Fibroblast of lung (primary cell): ENCODE results near the gene IGF2. TPM values are rescaled to one million over a fixed set of nuclear protein-coding genes. Genes with fewer than 3 reads are reported as not detected.

Experiments
- DNase-seq, 2 donors: peaks; one replicate each; pipeline versions ENCODE4 v3.0.0 to v3.0.0-alpha.2; 2010; ENCODE audit warnings: low read depth in 2 of 2
- H2AFZ ChIP-seq: 2 replicates; pipeline ENCODE4 v1.5.1; 2012; ENCODE audit warnings: low read length, control low read depth, inconsistent platforms
- H3K27ac ChIP-seq: 2 replicates; pipeline ENCODE4 v1.5.1; 2011; ENCODE audit warnings: low read length, control low read depth; ENCODE audit not compliant: insufficient read depth
- H3K27me3 ChIP-seq: 2 replicates; pipeline ENCODE4 v1.5.1; 2011; ENCODE audit warnings: mild to moderate bottlenecking, low read length; ENCODE audit not compliant: control insufficient read depth, insufficient read depth
- H3K36me3 ChIP-seq: 2 replicates; pipeline ENCODE4 v1.5.1; 2011; ENCODE audit warnings: low read length; ENCODE audit not compliant: control insufficient read depth, insufficient read depth
- H3K4me1 ChIP-seq: 2 replicates; pipeline ENCODE4 v1.5.1; 2011; ENCODE audit warnings: low read length; ENCODE audit not compliant: control insufficient read depth, insufficient read depth; ENCODE audit errors: extremely low read depth
- H3K4me2 ChIP-seq: 2 replicates; pipeline ENCODE4 v1.5.1; 2011; ENCODE audit warnings: low read length, control low read depth; ENCODE audit not compliant: insufficient read depth; ENCODE audit errors: extremely low read depth
- H3K4me3 ChIP-seq, 4 experiments: fragments of 200-600 bp in 1 of 4; sonication (generic) in 1 of 4; replicated peaks in 1 of 4; 2 replicates each; pipeline ENCODE4 v1.5.1; 2011 to 2016; ENCODE audit warnings: low read length in 4 of 4, low read depth in 3 of 4, mild to moderate bottlenecking in 3 of 4, control low read depth in 2 of 4, inconsistent platforms in 1 of 4, mixed read lengths in 1 of 4; ENCODE audit not compliant: insufficient read depth in 1 of 4; ENCODE audit errors: control extremely low read depth in 1 of 4
- H3K79me2 ChIP-seq: 2 replicates; pipeline ENCODE4 v1.5.1; 2012; ENCODE audit warnings: mild to moderate bottlenecking, low read length, inconsistent platforms; ENCODE audit not compliant: control insufficient read depth, insufficient read depth
- H3K9ac ChIP-seq: 2 replicates; pipeline ENCODE4 v1.5.1; 2011; ENCODE audit warnings: mild to moderate bottlenecking, low read length, control low read depth; ENCODE audit not compliant: insufficient read depth
- H3K9me3 ChIP-seq: 2 replicates; pipeline ENCODE4 v1.5.1; 2012; ENCODE audit warnings: low read depth, low read length; ENCODE audit not compliant: control insufficient read depth, insufficient read depth
- H4K20me1 ChIP-seq: 2 replicates; pipeline ENCODE4 v1.5.1; 2011; ENCODE audit warnings: low read length; ENCODE audit not compliant: control insufficient read depth, insufficient read depth; ENCODE audit errors: extremely low read depth
- CTCF ChIP-seq, 2 donors: IDR thresholded peaks in 1 of 2; conservative IDR thresholded peaks in 1 of 2; 1 replicate in 1 of 2; 2 replicates in 1 of 2; pipeline ENCODE4 v1.5.1; 2011 to 2012; ENCODE audit warnings: low read length in 2 of 2, control low read depth in 1 of 2, inconsistent platforms in 1 of 2, low read depth in 1 of 2, mild to moderate bottlenecking in 1 of 2
- EZH2 ChIP-seq: IDR thresholded peaks from 2 replicates; pipeline ENCODE4 v1.5.1; 2012; ENCODE audit warnings: low read length, control low read depth, mild to moderate bottlenecking; ENCODE audit errors: missing control alignments
- polyA plus RNA-seq, 2 donors: library from polyadenylated mRNA; depleted of rRNA in 1 of 2; stranded (reverse) in 1 of 2; unstranded in 1 of 2; fragments of >200 nt; gene quantifications; 2 replicates each; pipeline ENCODE4 v1.2.1, GENCODE V29; 2011 to 2012; ENCODE audit warnings: missing spikeins in 1 of 2
- total RNA-seq: library from RNA; depleted of rRNA; stranded (reverse); fragments of >200 nt; gene quantifications from 2 replicates; pipeline ENCODE4 v1.2.1, GENCODE V29; 2014

The IGF2 gene
- total and polyA plus RNA-seq, 2 donors (not counting 1 experiment from before 2014, with no cell fraction given): 0.08 to 0.17 TPM

- peak; percentile 43 to 71 for DNase-seq
- H3K27me3 ChIP-seq: peaks cover 2% of the 10 kb centered on the region
- no peaks in the 10 kb centered on the region for H3K9me3 ChIP-seq
- H3K79me2 ChIP-seq: no peaks in the 10 kb centered on the region
- TF ChIP-seq CTCF (conservative IDR thresholded peaks at IDR 0.05 in 1 of 2, IDR thresholded peaks at IDR 0.05 in 1 of 2; ENCODE audit: low read depth in 1 of 2, low read length in 2 of 2) (peak; percentile 73 to 80), EZH2 (no peak)
- no peaks in the 10 kb centered on the region for H4K20me1 ChIP-seq
- H3K27ac ChIP-seq: no peak overlapping the region
- H3K4me1 ChIP-seq: no peaks in the 10 kb centered on the region
- no peak overlapping the region for H3K4me3 ChIP-seq
- H3K4me2 ChIP-seq: no peak overlapping the region
- no peak overlapping the region for H2AFZ ChIP-seq
- H3K9ac ChIP-seq: no peak overlapping the region
- H3K36me3 ChIP-seq: no peaks in the 10 kb centered on the region
These were observed 12.5 kb upstream of the IGF2 start for GRCh38 chr11:2151500-2152257.

GRCh38 chr11:2149864-2150847 lies 11.0 kb upstream of the IGF2 start:
- peak; percentile 54 to 78 for DNase-seq
- no peaks in the 10 kb centered on the region for H4K20me1 ChIP-seq
- no peak overlapping the region for H3K4me3 ChIP-seq
- no peak overlapping the region for H3K27ac ChIP-seq
- H3K9me3 ChIP-seq: no peaks in the 10 kb centered on the region
- TF ChIP-seq CTCF (conservative IDR thresholded peaks at IDR 0.05 in 1 of 2, IDR thresholded peaks at IDR 0.05 in 1 of 2; ENCODE audit: low read depth in 1 of 2, low read length in 2 of 2) (peak; percentile 37 to 69), EZH2 (no peak)
- no peaks in the 10 kb centered on the region for H3K79me2 ChIP-seq
- H3K4me2 ChIP-seq: no peak overlapping the region
- no peak overlapping the region for H2AFZ ChIP-seq
- H3K9ac ChIP-seq: no peak overlapping the region
- no peaks in the 10 kb centered on the region for H3K4me1 ChIP-seq
- no peaks in the 10 kb centered on the region for H3K36me3 ChIP-seq
- peaks cover 14% of the 10 kb centered on the region for H3K27me3 ChIP-seq

GRCh38 chr11:2149460-2149859 lies 10.3 kb upstream of the IGF2 start:
- H3K9ac ChIP-seq: no peak overlapping the region
- no peak overlapping the region for H2AFZ ChIP-seq
- no peak overlapping the region for H3K4me3 ChIP-seq

More at GRCh38 chr11:2149460-2149859, 10.3 kb upstream of the IGF2 start:
- Histone ChIP-seq H3K9me3 (no peaks in the 10 kb centered on the region), H3K79me2 (no peaks in the 10 kb centered on the region), H3K36me3 (no peaks in the 10 kb centered on the region), H3K4me2 (no peak overlapping the region), H3K4me1 (no peaks in the 10 kb centered on the region), H3K27ac (no peak overlapping the region), H3K27me3 (peaks cover 19% of the 10 kb centered on the region), H4K20me1 (no peaks in the 10 kb centered on the region)
- TF ChIP-seq CTCF (conservative IDR thresholded peaks at IDR 0.05 in 1 of 2, IDR thresholded peaks at IDR 0.05 in 1 of 2; ENCODE audit: low read depth in 1 of 2, low read length in 2 of 2) (no peak), EZH2 (no peak)
- no peak for DNase-seq
